Liver (tissue), 9 donors: ENCODE data around the gene WDR77. TPM values are rescaled to one million over a fixed set of nuclear protein-coding genes. Genes with fewer than 3 reads are reported as not detected.

ENCODE experiments used
- DNase-seq: peaks from one replicate; pipeline ENCODE4 v3.0.0-alpha.2; 2017; ENCODE audit warnings: low spot score
- H3K27ac ChIP-seq, 2 donors: one replicate each; pipeline ENCODE4 v1.7.0; 2013; ENCODE audit warnings: inconsistent platforms in 2 of 2, low read length in 2 of 2, control low read depth in 1 of 2, low read depth in 1 of 2, mild to moderate bottlenecking in 1 of 2
- H3K27me3 ChIP-seq, 4 donors: one replicate each; pipeline versions ENCODE4 v1.6.1 to v1.7.0; 2013; ENCODE audit warnings: low read length in 3 of 4, inconsistent platforms in 1 of 4, mild to moderate bottlenecking in 1 of 4, moderate library complexity in 1 of 4; ENCODE audit not compliant: control insufficient read depth in 4 of 4, insufficient read depth in 4 of 4
- H3K36me3 ChIP-seq, 4 donors: one replicate each; pipeline versions ENCODE4 v1.6.1 to v1.7.0; 2013; ENCODE audit warnings: low read length in 3 of 4, mild to moderate bottlenecking in 3 of 4, low read depth in 1 of 4, moderate library complexity in 1 of 4; ENCODE audit not compliant: control insufficient read depth in 4 of 4, insufficient read depth in 3 of 4
- H3K4me1 ChIP-seq, 4 donors: one replicate each; pipeline versions ENCODE4 v1.6.1 to v1.7.0; 2013; ENCODE audit warnings: low read length in 3 of 4, mild to moderate bottlenecking in 3 of 4, moderate library complexity in 1 of 4; ENCODE audit not compliant: control insufficient read depth in 4 of 4, insufficient read depth in 4 of 4
- H3K4me3 ChIP-seq, 3 donors: one replicate each; pipeline versions ENCODE4 v1.6.1 to v1.7.0; 2013; ENCODE audit warnings: low read length in 3 of 3, control low read depth in 1 of 3, low read depth in 1 of 3, mild to moderate bottlenecking in 1 of 3
- H3K9ac ChIP-seq, 2 donors: one replicate each; pipeline ENCODE4 v1.7.0; 2013; ENCODE audit warnings: low read length in 2 of 2, mild to moderate bottlenecking in 2 of 2, moderate library complexity in 2 of 2, control low read depth in 1 of 2, low read depth in 1 of 2
- H3K9me3 ChIP-seq, 4 donors: one replicate each; pipeline versions ENCODE4 v1.6.1 to v1.7.0; 2013; ENCODE audit warnings: low read length in 3 of 4; ENCODE audit not compliant: control insufficient read depth in 4 of 4
- CTCF ChIP-seq: fragments of 150-350 bp; IDR thresholded peaks from 2 replicates; pipeline ENCODE4 v1.5.1; 2017; ENCODE audit warnings: improper control_type of control experiment, low read depth, low read length; ENCODE audit not compliant: missing input control
- EGR1 ChIP-seq, 2 donors: IDR thresholded peaks; 2 replicates each; pipeline ENCODE4 v1.6.1; 2016 to 2018; ENCODE audit warnings: antibody characterized with exemption in 2 of 2, low read depth in 2 of 2
- FOXA1 ChIP-seq: IDR thresholded peaks from 2 replicates; pipeline ENCODE4 v1.6.1; 2016; ENCODE audit warnings: antibody characterized with exemption
- FOXA2 ChIP-seq: IDR thresholded peaks from 2 replicates; pipeline ENCODE4 v1.6.1; 2016; ENCODE audit warnings: antibody characterized with exemption
- GABPA ChIP-seq, 2 donors: IDR thresholded peaks in 1 of 2; conservative IDR thresholded peaks in 1 of 2; 2 replicates each; pipeline ENCODE4 v1.6.1; 2016; ENCODE audit warnings: antibody characterized with exemption in 2 of 2, mild to moderate bottlenecking in 1 of 2, moderate library complexity in 1 of 2
- HNF4A ChIP-seq, 2 donors: conservative IDR thresholded peaks; 2 replicates each; pipeline ENCODE4 v1.6.1; 2016; ENCODE audit warnings: antibody characterized with exemption in 2 of 2, mild to moderate bottlenecking in 2 of 2
- HNF4G ChIP-seq: IDR thresholded peaks from 2 replicates; pipeline ENCODE4 v1.6.1; 2016; ENCODE audit warnings: antibody characterized with exemption
- JUND ChIP-seq, 2 donors: IDR thresholded peaks; 2 replicates each; pipeline ENCODE4 v1.6.1; 2016; ENCODE audit warnings: antibody characterized with exemption in 2 of 2
- NR2F2 ChIP-seq: IDR thresholded peaks from 2 replicates; pipeline ENCODE4 v1.6.1; 2016; ENCODE audit warnings: antibody characterized with exemption
- RAD21 ChIP-seq, 2 donors: IDR thresholded peaks; 2 replicates each; pipeline ENCODE4 v1.6.1; 2016; ENCODE audit warnings: antibody characterized with exemption in 2 of 2, mild to moderate bottlenecking in 2 of 2
- RXRA ChIP-seq, 2 donors: IDR thresholded peaks; 2 replicates each; pipeline ENCODE4 v1.6.1; 2017 to 2018; ENCODE audit warnings: antibody characterized with exemption in 2 of 2, mild to moderate bottlenecking in 1 of 2
- SP1 ChIP-seq: IDR thresholded peaks from 2 replicates; pipeline ENCODE4 v1.6.1; 2018; ENCODE audit warnings: antibody characterized with exemption, mild to moderate bottlenecking
- TAF1 ChIP-seq: conservative IDR thresholded peaks from 2 replicates; pipeline ENCODE4 v1.6.1; 2016; ENCODE audit warnings: antibody characterized with exemption, mild to moderate bottlenecking
- YY1 ChIP-seq: IDR thresholded peaks from 2 replicates; pipeline ENCODE4 v1.6.1; 2016; ENCODE audit warnings: antibody characterized with exemption, mild to moderate bottlenecking
- WGBS: extraction: QIAGEN DNeasy Blood & Tissue Kit; methylation state at CpG from one replicate; pipeline ENCODE4 v1.1.7; 2013; 5-methylcytosine and 5-hydroxymethylcytosine counted together
- polyA plus RNA-seq, 2 donors: library from polyadenylated mRNA; stranded (reverse) in 1 of 2; unstranded in 1 of 2; fragments of 200-250 nt in 1 of 2; fragments of >200 nt in 1 of 2; fragmentation: Nextera tagmentation in 1 of 2; extraction: Ambion mirVana in 1 of 2; gene quantifications; one replicate each; pipeline versions ENCODE4 v1.2.1 to v1.2.3, GENCODE V29; 2013 to 2015
- total RNA-seq, 2 donors: library from RNA; depleted of rRNA; stranded (reverse); fragments of >200 nt; gene quantifications; one replicate each; pipeline ENCODE4 v1.2.3, GENCODE V29; 2014
- TF ChIP-seq, protein P1 (sequence below): IDR thresholded peaks from 2 replicates; pipeline ENCODE4 v1.6.1; 2016; ENCODE audit warnings: antibody characterized with exemption
- TF ChIP-seq, protein P2 (sequence below): IDR thresholded peaks from 2 replicates; pipeline ENCODE4 v1.6.1; 2016; ENCODE audit warnings: antibody characterized with exemption
- TF ChIP-seq, protein P3 (sequence below): IDR thresholded peaks from 2 replicates; pipeline ENCODE4 v1.6.1; 2016; ENCODE audit warnings: antibody characterized with exemption, mild to moderate bottlenecking
- TF ChIP-seq, protein P4 (sequence below): IDR thresholded peaks from 2 replicates; pipeline ENCODE4 v1.6.1; 2016; ENCODE audit warnings: antibody characterized with exemption
- donor health status: healthy.
- donor health status: healthy.
- donor health status: healthy.
- donor health status: healthy.
- donor health status: healthy.

WDR77 gene
- total and polyA plus RNA-seq, 4 donors, result 12.7 to 25.3 (median 19.9) TPM

DNA sequence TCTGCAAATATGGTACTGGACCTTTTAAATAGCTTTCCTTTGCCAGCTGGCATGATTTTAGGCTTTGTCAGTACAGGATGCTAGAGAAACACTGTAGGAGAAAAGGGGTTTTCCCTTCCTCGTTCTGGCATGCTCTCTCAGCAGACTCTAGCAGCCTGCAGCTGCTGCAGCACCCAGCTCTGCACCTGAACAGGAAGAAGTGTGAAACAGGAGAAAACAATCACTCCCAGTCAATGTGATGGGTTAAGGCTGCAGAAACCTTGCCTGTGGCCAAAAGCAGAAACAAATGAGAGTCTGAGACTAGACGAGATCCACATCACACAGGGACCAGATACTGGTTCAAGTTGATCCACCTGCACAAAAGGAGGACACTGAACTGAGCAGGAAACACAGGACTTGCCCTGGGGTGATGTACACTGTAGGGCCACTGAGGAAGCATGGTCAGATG, 42.7 kb downstream of the WDR77 start:
- Histone ChIP-seq H3K9ac (no peak overlapping the region), H3K4me3 (no peak overlapping the region), H3K9me3 (no peaks in the 10 kb centered on the region), H3K27ac (no peak overlapping the region), H3K36me3 (no peaks in the 10 kb centered on the region), H3K27me3 (peaks cover 0 to 13% (median 6%) of the 10 kb centered on the region in 4 donors), H3K4me1 (peaks cover 0 to 9% (median 3%) of the 10 kb centered on the region in 4 donors)
- no peak for DNase-seq
- TF ChIP-seq, protein P1, sequence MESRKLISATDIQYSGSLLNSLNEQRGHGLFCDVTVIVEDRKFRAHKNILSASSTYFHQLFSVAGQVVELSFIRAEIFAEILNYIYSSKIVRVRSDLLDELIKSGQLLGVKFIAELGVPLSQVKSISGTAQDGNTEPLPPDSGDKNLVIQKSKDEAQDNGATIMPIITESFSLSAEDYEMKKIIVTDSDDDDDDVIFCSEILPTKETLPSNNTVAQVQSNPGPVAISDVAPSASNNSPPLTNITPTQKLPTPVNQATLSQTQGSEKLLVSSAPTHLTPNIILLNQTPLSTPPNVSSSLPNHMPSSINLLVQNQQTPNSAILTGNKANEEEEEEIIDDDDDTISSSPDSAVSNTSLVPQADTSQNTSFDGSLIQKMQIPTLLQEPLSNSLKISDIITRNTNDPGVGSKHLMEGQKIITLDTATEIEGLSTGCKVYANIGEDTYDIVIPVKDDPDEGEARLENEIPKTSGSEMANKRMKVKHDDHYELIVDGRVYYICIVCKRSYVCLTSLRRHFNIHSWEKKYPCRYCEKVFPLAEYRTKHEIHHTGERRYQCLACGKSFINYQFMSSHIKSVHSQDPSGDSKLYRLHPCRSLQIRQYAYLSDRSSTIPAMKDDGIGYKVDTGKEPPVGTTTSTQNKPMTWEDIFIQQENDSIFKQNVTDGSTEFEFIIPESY, result no peak
- TF ChIP-seq, protein P2, sequence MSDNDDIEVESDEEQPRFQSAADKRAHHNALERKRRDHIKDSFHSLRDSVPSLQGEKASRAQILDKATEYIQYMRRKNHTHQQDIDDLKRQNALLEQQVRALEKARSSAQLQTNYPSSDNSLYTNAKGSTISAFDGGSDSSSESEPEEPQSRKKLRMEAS, result no peak
- TF ChIP-seq CTCF (no peak), HNF4A (conservative IDR thresholded peaks at IDR 0.05) (peak in 1 of 2 donors; percentile 27), SP1 (peak; percentile 16), RXRA (IDR thresholded peaks at IDR 0.05) (peak in 1 of 2 donors; percentile 15), TAF1 (no peak), RAD21 (IDR thresholded peaks at IDR 0.05) (no peak)
- 0% methylated on average over 2 of the region's 2 CpGs for WGBS

GRCh38 chr1:111404588-111404987, 44.5 kb downstream of the WDR77 start:
- peaks cover 0 to 11% (median 5%) of the 10 kb centered on the region in 4 donors for H3K4me1 ChIP-seq
- peaks cover 0 to 13% (median 6%) of the 10 kb centered on the region in 4 donors for H3K27me3 ChIP-seq
- TF ChIP-seq SP1 (no peak), JUND (IDR thresholded peaks at IDR 0.05) (no peak), EGR1 (IDR thresholded peaks at IDR 0.05; ENCODE audit: low read depth in 2 of 2) (no peak), GABPA (IDR thresholded peaks at IDR 0.05 in 1 of 2, conservative IDR thresholded peaks at IDR 0.05 in 1 of 2) (no peak), HNF4A (conservative IDR thresholded peaks at IDR 0.05) (no peak), CTCF (no peak), FOXA1 (no peak), HNF4G (no peak), TAF1 (no peak), YY1 (no peak), NR2F2 (no peak), FOXA2 (no peak), RAD21 (IDR thresholded peaks at IDR 0.05) (no peak), RXRA (IDR thresholded peaks at IDR 0.05) (no peak)
- TF ChIP-seq, protein P1, result no peak
- TF ChIP-seq, protein P2, result no peak
- TF ChIP-seq, protein P3, sequence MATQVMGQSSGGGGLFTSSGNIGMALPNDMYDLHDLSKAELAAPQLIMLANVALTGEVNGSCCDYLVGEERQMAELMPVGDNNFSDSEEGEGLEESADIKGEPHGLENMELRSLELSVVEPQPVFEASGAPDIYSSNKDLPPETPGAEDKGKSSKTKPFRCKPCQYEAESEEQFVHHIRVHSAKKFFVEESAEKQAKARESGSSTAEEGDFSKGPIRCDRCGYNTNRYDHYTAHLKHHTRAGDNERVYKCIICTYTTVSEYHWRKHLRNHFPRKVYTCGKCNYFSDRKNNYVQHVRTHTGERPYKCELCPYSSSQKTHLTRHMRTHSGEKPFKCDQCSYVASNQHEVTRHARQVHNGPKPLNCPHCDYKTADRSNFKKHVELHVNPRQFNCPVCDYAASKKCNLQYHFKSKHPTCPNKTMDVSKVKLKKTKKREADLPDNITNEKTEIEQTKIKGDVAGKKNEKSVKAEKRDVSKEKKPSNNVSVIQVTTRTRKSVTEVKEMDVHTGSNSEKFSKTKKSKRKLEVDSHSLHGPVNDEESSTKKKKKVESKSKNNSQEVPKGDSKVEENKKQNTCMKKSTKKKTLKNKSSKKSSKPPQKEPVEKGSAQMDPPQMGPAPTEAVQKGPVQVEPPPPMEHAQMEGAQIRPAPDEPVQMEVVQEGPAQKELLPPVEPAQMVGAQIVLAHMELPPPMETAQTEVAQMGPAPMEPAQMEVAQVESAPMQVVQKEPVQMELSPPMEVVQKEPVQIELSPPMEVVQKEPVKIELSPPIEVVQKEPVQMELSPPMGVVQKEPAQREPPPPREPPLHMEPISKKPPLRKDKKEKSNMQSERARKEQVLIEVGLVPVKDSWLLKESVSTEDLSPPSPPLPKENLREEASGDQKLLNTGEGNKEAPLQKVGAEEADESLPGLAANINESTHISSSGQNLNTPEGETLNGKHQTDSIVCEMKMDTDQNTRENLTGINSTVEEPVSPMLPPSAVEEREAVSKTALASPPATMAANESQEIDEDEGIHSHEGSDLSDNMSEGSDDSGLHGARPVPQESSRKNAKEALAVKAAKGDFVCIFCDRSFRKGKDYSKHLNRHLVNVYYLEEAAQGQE, result no peak
- TF ChIP-seq, protein P4, sequence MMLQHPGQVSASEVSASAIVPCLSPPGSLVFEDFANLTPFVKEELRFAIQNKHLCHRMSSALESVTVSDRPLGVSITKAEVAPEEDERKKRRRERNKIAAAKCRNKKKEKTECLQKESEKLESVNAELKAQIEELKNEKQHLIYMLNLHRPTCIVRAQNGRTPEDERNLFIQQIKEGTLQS, result no peak
- H3K9me3 ChIP-seq, result no peaks in the 10 kb centered on the region
- H3K36me3 ChIP-seq, result no peaks in the 10 kb centered on the region
- WGBS, result 85% methylated on average over 4 of the region's 4 CpGs
- no peak overlapping the region for H3K4me3 ChIP-seq
- DNase-seq, result no peak
- H3K27ac ChIP-seq, result no peak overlapping the region
- no peak overlapping the region for H3K9ac ChIP-seq
